Type B pancreatic cell (in vitro differentiated cells): Measurements from ENCODE around the gene SPTB. TPM values are rescaled to one million over a fixed set of nuclear protein-coding genes. Genes with fewer than 3 reads are reported as not detected.

Experiments
- DNase-seq: peaks from one replicate; pipeline ENCODE4 v3.0.0; 2021; ENCODE audit warnings: mixed read lengths; ENCODE audit not compliant: unreplicated experiment; ENCODE audit errors: extremely low spot score
- H3K27ac Mint-ChIP-seq: 2 replicates; pipeline ENCODE4 v1.8.0; 2021; ENCODE audit warnings: mild to moderate bottlenecking, mixed read lengths
- H3K27me3 Mint-ChIP-seq: 2 replicates; pipeline ENCODE4 v1.8.0; 2021; ENCODE audit warnings: mixed read lengths
- H3K36me3 Mint-ChIP-seq: 2 replicates; pipeline ENCODE4 v1.8.0; 2021; ENCODE audit warnings: mixed read lengths
- H3K4me1 Mint-ChIP-seq: one replicate; pipeline ENCODE4 v1.8.0; 2021; ENCODE audit warnings: mixed read lengths; ENCODE audit not compliant: unreplicated experiment
- H3K4me3 Mint-ChIP-seq: 2 replicates; pipeline ENCODE4 v1.8.0; 2021; ENCODE audit warnings: mild to moderate bottlenecking, mixed read lengths
- H3K9me3 Mint-ChIP-seq: 2 replicates; pipeline ENCODE4 v1.8.0; 2021; ENCODE audit warnings: mixed read lengths
- CTCF ChIP-seq: fragments of 200-600 bp; sonication (generic); conservative IDR thresholded peaks from 2 replicates; pipeline ENCODE4 v1.5.0; 2021; ENCODE audit warnings: antibody characterized with exemption, mild to moderate bottlenecking
- total RNA-seq: library from RNA; stranded (reverse); gene quantifications from 2 replicates; pipeline ENCODE4 v1.2.1, GENCODE V29; 2021; ENCODE audit warnings: low replicate concordance

Gene SPTB
- total RNA-seq, 1 donor from 2014 or later, result 3.8 TPM

GRCh38 chr14:64768401-64769095 lies 111.2 kb downstream of the SPTB start:
- no peak for DNase-seq
- Mint-ChIP-seq H3K4me3 (no peak overlapping the region), H3K27ac (no peak overlapping the region), H3K4me1 (peaks cover 21% of the 10 kb centered on the region), H3K27me3 (no peaks in the 10 kb centered on the region), H3K9me3 (no peaks in the 10 kb centered on the region), H3K36me3 (no peaks in the 10 kb centered on the region)
- no peak for TF ChIP-seq CTCF

- Mint-ChIP-seq H3K4me1 (peaks cover 32% of the 10 kb centered on the region), H3K27ac (no peak overlapping the region), H3K4me3 (no peak overlapping the region), H3K9me3 (no peaks in the 10 kb centered on the region), H3K27me3 (no peaks in the 10 kb centered on the region), H3K36me3 (no peaks in the 10 kb centered on the region)
- TF ChIP-seq CTCF, result no peak
- DNase-seq, result no peak
These were observed 112.3 kb downstream of the SPTB start for GRCh38 chr14:64767215-64767964.

DNA sequence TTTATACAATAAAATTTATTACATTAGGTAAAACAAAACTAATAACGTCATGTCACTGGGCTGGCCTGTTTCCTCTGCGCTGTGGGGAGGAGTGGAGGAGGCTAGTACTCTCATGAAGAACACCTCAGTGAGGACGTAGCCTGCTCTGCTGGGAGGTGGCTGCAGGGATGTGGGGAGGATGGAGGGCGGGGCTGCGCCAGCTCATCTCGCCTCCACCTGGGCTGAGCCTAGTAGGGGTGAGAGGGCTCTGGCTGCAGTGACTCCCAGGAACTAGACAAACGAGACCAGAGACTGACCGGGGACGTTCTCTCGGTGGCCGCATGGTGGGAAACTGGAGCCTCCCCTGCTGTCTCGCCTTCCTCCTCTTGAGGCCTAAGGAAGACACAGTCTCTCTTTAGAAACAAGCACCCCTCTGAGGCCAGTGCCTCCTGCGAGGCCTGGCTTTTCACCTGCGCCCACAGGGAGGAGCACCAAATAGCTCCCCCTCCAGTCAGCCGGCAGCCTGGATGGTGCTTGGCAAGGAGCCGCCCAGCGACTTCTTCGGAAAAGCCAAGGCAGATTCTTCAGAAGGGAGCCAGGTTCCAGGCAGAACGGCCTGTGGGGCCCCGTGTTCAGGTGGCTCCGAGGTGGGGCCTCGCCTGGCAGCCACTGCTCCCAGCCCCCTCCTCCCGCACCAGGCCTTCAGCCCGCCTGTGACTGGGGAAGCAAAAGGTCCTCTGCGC lies 113.1 kb downstream of the SPTB start:
- H3K9me3 Mint-ChIP-seq, result no peaks in the 10 kb centered on the region
- no peak overlapping the region for H3K4me3 Mint-ChIP-seq
- no peak for DNase-seq
- H3K4me1 Mint-ChIP-seq, result peaks cover 40% of the 10 kb centered on the region
- H3K36me3 Mint-ChIP-seq, result no peaks in the 10 kb centered on the region
- H3K27me3 Mint-ChIP-seq, result no peaks in the 10 kb centered on the region
- TF ChIP-seq CTCF, result no peak
- H3K27ac Mint-ChIP-seq, result no peak overlapping the region

GRCh38 chr14:64765740-64766302 lies 113.9 kb downstream of the SPTB start:
- DNase-seq, result no peak
- TF ChIP-seq CTCF, result no peak
- Mint-ChIP-seq H3K4me3 (no peak overlapping the region), H3K4me1 (peaks cover 47% of the 10 kb centered on the region), H3K27me3 (no peaks in the 10 kb centered on the region), H3K27ac (peak overlapping the region; percentile 36), H3K9me3 (no peaks in the 10 kb centered on the region), H3K36me3 (no peaks in the 10 kb centered on the region)

DNA sequence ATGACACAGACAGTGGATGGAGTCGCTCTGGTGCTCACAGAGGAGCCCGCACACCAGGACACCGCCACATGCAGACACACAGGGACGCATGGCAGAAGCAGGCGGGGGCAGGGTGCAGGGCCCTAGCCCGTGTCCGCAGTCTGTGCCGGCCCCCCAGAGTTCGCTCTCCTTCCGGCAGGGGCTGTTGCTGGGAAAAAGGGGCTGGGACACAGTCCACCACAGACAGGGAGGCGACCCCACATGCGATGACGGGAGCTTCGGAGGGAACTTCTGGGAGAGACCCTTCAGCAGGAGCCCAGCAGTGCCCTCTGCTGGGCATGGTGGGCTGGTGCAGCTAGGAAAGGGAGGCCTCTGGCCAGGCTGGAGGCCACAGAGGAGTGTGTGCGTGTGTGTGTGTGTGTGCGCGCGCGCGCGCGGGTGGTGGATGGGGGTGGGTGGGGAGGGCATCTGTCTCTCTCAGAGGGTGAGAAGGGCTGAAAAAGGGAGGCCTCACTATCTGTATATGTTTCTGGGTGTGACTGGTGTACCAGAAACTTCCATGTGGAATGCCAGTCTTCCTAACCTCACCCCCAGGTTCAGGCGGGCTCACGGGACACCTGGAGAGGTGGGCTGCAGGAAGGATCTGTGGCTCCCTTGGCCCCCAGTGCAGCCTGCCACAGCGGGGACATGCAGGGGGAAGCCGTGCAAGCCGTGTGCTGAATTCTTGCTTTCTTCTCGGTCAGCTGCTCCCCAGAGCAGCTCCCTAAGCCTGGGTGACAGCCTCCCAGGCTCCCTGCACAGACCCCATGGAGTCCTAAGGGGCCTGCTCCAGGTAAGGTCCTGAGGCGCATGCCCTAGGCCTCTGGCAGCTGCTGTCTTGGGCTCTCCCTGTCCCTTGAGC lies 114.8 kb downstream of the SPTB start:
- Mint-ChIP-seq H3K9me3 (no peaks in the 10 kb centered on the region), H3K36me3 (no peaks in the 10 kb centered on the region), H3K4me1 (peaks cover 51% of the 10 kb centered on the region), H3K4me3 (peak overlapping the region; percentile 75), H3K27ac (peak overlapping the region; percentile 85), H3K27me3 (no peaks in the 10 kb centered on the region)
- DNase-seq, result peak; percentile 84
- TF ChIP-seq CTCF, result peak; percentile 95
